DND-41 (cell line): ENCODE results near the gene TMEM190.
"Not testable (repeated sequence)": the region's sequence is repeated elsewhere in the genome, so short reads cannot be mapped to it uniquely, and the experiment has no call there.

Experiments
- ATAC-seq: fragments of 200-7000 bp; cut with Tn5 transposase; 3 replicates; pipeline ENCODE4 v1.9.1; 2021; ENCODE audit warnings: low read depth; ENCODE audit not compliant: insufficient read depth
- DNase-seq: peaks from one replicate; pipeline ENCODE4 v3.0.0-alpha.2; 2020
- H2AFZ ChIP-seq: 2 replicates; pipeline ENCODE4 v1.6.0; 2012; ENCODE audit warnings: low read depth, low read length
- H3K27ac ChIP-seq: 2 replicates; pipeline ENCODE4 v1.5.1; 2012; ENCODE audit warnings: low read length, inconsistent platforms
- H3K27me3 ChIP-seq: fragments of 200-600 bp; sonication (generic); 2 replicates; pipeline ENCODE4 v1.6.0; 2012; ENCODE audit warnings: low read length, mild to moderate bottlenecking, inconsistent platforms; ENCODE audit not compliant: insufficient read depth, poor library complexity
- H3K36me3 ChIP-seq: 2 replicates; pipeline ENCODE4 v1.5.1; 2012; ENCODE audit warnings: low read length, inconsistent platforms; ENCODE audit not compliant: insufficient read depth
- H3K4me1 ChIP-seq: 2 replicates; pipeline ENCODE4 v1.5.1; 2012; ENCODE audit warnings: mild to moderate bottlenecking, low read length; ENCODE audit not compliant: insufficient read depth
- H3K4me2 ChIP-seq: 2 replicates; pipeline ENCODE4 v1.6.0; 2012; ENCODE audit warnings: mild to moderate bottlenecking, moderate library complexity, low read length, inconsistent platforms; ENCODE audit not compliant: insufficient read depth
- H3K4me3 ChIP-seq, 2 experiments: fragments of 200-600 bp in 1 of 2; shearing (Covaris generic) in 1 of 2; 2 replicates each; pipeline ENCODE4 v1.5.1; 2012 to 2016; ENCODE audit warnings: inconsistent platforms in 2 of 2, low read length in 2 of 2, mild to moderate bottlenecking in 2 of 2, low read depth in 1 of 2, moderate library complexity in 1 of 2
- H3K79me2 ChIP-seq: 2 replicates; pipeline ENCODE4 v1.6.0; 2012; ENCODE audit warnings: low read length, inconsistent platforms; ENCODE audit not compliant: insufficient read depth
- H3K9ac ChIP-seq: 2 replicates; pipeline ENCODE4 v1.6.0; 2012; ENCODE audit warnings: low read depth, mild to moderate bottlenecking, inconsistent platforms, low read length, moderate library complexity
- H3K9me3 ChIP-seq: 2 replicates; pipeline ENCODE4 v1.5.1; 2012; ENCODE audit warnings: low read length, moderate library complexity, mild to moderate bottlenecking, inconsistent platforms; ENCODE audit not compliant: insufficient read depth, severe bottlenecking
- H4K20me1 ChIP-seq: 2 replicates; pipeline ENCODE4 v1.6.0; 2012; ENCODE audit warnings: low read length; ENCODE audit not compliant: insufficient read depth
- EZH2 ChIP-seq: IDR thresholded peaks from 3 replicates; pipeline ENCODE4 v1.6.1; 2012; ENCODE audit warnings: borderline replicate concordance, low read depth, mild to moderate bottlenecking, moderate library complexity, low read length, inconsistent platforms; ENCODE audit not compliant: severe bottlenecking
- TF ChIP-seq, protein P1 (sequence below): IDR thresholded peaks from 2 replicates; pipeline ENCODE4 v1.5.1; 2012; ENCODE audit warnings: borderline replicate concordance, low read length, moderate library complexity, mild to moderate bottlenecking; ENCODE audit not compliant: poor library complexity, severe bottlenecking; ENCODE audit errors: extremely low read depth

TMEM190 gene

DNA sequence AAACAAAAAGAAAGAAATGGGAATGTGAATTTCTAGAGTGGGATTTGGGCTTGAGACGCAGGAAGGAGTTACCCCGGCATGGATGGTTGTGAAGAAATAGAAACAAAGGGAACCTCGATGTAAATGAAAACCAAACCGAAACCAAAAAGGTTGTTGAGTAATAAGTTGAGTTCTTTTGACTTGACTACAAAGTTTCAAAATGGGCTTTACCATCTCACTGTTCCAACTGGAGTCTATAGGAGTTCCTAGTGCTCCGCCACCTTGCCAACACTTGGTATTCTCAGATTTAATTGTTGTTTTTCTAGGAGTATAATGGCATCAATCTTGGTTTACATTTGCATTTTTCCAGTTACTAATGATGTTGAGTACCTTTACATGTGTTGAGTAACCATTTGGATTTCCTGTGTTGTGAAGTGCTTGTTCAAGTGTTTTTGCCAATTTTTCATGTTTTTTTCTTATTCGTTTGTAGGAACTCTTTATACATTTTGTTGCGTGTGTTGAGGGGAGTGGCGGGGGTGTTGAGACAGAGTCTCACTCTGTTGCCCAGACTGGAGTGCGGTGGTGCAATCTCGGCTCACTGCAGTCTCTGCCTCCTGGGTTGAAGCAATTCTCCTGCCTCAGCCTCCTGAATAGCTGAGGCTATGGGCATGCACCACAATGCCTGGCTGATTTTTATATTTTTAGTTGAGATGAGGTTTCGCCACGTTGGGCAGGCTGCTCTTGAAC is 21.7 kb downstream of the TMEM190 start:
- no peak for DNase-seq
- H3K4me2 ChIP-seq = no peak overlapping the region

DNA sequence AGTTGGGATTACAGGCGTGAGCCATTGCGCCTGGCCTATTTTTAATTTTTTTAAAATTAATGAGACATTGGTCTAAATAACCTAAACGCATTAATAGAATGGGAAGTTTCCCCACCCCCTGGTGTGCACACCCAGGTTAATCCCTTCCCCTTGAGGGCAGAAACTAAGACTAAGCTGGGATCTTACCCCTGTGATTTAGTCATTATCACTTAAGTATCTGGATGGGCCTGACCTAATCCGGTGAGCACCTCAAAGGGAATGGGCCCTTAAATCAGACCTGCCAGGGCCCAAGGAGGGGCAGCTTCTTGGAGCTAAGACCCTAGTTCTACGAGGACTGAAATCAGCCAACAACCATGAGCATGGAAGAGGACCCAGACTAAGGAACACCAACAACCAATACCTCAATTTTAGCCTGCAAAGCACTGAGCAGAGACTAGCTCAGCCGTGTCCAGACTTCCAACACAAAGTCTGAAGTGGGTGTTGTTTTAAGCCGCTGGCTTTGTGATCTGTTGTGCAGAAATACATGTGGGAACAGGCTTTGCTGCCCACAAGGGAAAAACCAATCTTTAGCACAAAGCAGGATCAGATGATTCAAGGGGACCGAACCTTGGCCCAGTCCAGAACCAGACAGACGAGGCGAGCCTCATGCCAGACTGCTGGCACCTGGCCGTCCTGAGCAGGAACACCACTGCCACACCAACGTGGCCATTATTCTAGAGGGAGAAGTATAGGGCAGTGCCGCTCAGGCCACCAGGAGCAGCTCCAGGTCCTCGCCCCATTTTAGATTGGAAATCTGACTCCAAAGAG is 23.9 kb downstream of the TMEM190 start:
- H3K36me3 ChIP-seq = peaks cover 47% of the 10 kb centered on the region
- ATAC-seq (peak; percentile 15; the same call in 1 of the 3 replicates), DNase-seq (no peak)
- peaks cover 42% of the 10 kb centered on the region for H4K20me1 ChIP-seq
- no peak overlapping the region for H3K9ac ChIP-seq
- no peaks in the 10 kb centered on the region for H3K27me3 ChIP-seq
- peaks cover 25% of the 10 kb centered on the region for H3K4me1 ChIP-seq
- H3K4me3 ChIP-seq = no peak overlapping the region; a peak in 1 of 4 replicates
- no peak overlapping the region for H3K27ac ChIP-seq
- H2AFZ ChIP-seq = no peak overlapping the region
- peaks cover 36% of the 10 kb centered on the region for H3K79me2 ChIP-seq
- H3K4me2 ChIP-seq = no peak overlapping the region
- no peaks in the 10 kb centered on the region for H3K9me3 ChIP-seq
- no peak for TF ChIP-seq EZH2
- TF ChIP-seq, protein P1, sequence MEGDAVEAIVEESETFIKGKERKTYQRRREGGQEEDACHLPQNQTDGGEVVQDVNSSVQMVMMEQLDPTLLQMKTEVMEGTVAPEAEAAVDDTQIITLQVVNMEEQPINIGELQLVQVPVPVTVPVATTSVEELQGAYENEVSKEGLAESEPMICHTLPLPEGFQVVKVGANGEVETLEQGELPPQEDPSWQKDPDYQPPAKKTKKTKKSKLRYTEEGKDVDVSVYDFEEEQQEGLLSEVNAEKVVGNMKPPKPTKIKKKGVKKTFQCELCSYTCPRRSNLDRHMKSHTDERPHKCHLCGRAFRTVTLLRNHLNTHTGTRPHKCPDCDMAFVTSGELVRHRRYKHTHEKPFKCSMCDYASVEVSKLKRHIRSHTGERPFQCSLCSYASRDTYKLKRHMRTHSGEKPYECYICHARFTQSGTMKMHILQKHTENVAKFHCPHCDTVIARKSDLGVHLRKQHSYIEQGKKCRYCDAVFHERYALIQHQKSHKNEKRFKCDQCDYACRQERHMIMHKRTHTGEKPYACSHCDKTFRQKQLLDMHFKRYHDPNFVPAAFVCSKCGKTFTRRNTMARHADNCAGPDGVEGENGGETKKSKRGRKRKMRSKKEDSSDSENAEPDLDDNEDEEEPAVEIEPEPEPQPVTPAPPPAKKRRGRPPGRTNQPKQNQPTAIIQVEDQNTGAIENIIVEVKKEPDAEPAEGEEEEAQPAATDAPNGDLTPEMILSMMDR = no peak

More for the DNA sequence above, 21.7 kb downstream of the TMEM190 start:
- Histone ChIP-seq H3K27me3 (no peaks in the 10 kb centered on the region), H3K4me3 (no peak overlapping the region), H3K9ac (no peak overlapping the region), H3K9me3 (no peaks in the 10 kb centered on the region), H4K20me1 (peaks cover 26% of the 10 kb centered on the region), H3K4me1 (peaks cover 9% of the 10 kb centered on the region), H3K27ac (no peak overlapping the region), H3K79me2 (peaks cover 18% of the 10 kb centered on the region), H2AFZ (no peak overlapping the region), H3K36me3 (peaks cover 28% of the 10 kb centered on the region)
- no peak for TF ChIP-seq EZH2
- TF ChIP-seq, protein P1 = no peak
- peak; percentile 17; the same call in 2 of the 3 replicates for ATAC-seq

DNA sequence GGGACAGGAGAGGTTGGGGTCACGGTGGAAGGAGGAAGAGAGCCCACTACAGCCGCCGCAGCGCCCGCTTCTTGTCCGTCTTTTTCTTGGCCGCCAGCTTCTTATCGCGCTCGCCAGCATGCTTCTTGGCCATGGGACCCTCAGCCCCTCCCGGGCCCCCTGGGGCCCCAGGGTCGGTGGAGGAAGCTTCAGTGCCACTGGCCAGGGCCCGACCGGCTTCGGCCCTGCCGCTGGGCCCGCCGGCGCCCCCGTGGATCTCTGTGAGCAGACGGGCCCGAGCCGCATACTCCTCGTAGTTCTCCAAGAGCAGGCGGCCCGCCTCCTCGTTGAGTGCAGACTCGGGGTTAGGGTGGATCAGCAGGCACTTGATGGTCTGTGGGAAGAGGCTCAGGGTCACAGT is 24.8 kb downstream of the TMEM190 start:
- H3K9ac ChIP-seq, H3K4me3 ChIP-seq, DNase-seq, H3K27ac ChIP-seq, H3K4me2 ChIP-seq, H3K9me3 ChIP-seq, H2AFZ ChIP-seq, ATAC-seq, H3K27me3 ChIP-seq: not testable (repeated sequence)
- H4K20me1 ChIP-seq = peaks cover 51% of the 10 kb centered on the region
- peaks cover 34% of the 10 kb centered on the region for H3K4me1 ChIP-seq
- peaks cover 57% of the 10 kb centered on the region for H3K36me3 ChIP-seq
- peaks cover 45% of the 10 kb centered on the region for H3K79me2 ChIP-seq

DNA sequence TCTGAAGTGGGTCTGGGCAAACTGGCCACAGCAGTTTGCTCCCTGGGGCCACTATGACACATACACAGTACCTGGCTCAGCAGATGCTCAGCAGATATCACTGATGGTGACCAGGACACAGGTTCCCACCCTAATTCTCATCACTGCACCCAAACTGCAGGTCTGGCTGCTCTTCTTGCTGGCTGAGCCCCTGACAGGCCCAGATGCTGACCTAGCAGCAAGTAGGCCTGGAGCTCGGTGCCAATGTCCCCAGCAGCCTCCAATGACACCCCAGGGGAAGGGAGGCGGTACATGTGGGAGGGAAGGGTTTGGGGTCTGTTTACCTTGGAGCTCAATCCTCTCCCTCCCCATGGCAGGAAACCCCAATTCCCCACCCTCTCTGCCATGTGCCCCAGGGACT is 25.9 kb downstream of the TMEM190 start:
- Histone ChIP-seq H3K4me1 (peaks cover 40% of the 10 kb centered on the region), H3K9ac (0 out of 2 replicates have a peak overlapping the region, but pooled peaks have one; percentile 6), H3K4me2 (peak overlapping the region; percentile 32; the same call in 1 of the 2 replicates), H3K79me2 (peaks cover 56% of the 10 kb centered on the region), H3K27me3 (no peaks in the 10 kb centered on the region), H3K4me3 (no peak overlapping the region), H4K20me1 (peaks cover 59% of the 10 kb centered on the region), H3K9me3 (no peaks in the 10 kb centered on the region), H3K36me3 (peaks cover 66% of the 10 kb centered on the region), H3K27ac (no peak overlapping the region), H2AFZ (no peak overlapping the region)
- no peak for DNase-seq
- ATAC-seq = no peak
- no peak for TF ChIP-seq EZH2
- TF ChIP-seq, protein P1 = no peak
